GM23338 (cell line): ENCODE results near the gene F13A1. TPM values are rescaled to one million over a fixed set of nuclear protein-coding genes. Genes with fewer than 3 reads are reported as not detected.

ENCODE experiments used
- ATAC-seq: fragments of 200-7000 bp; cut with Tn5 transposase; 3 replicates; pipeline ENCODE4 v1.9.1; 2020
- DNase-seq: peaks from one replicate; pipeline ENCODE4 v3.0.0-alpha.2; 2015; ENCODE audit warnings: low spot score
- H2AFZ ChIP-seq: fragments of 200-600 bp; sonication (generic); 2 replicates; pipeline ENCODE4 v1.8.0; 2016; ENCODE audit warnings: antibody characterized with exemption, mild to moderate bottlenecking, moderate library complexity
- H3F3A ChIP-seq: fragments of 200-600 bp; sonication (generic); replicated peaks from 2 replicates; pipeline ENCODE4 v1.8.0; 2017; ENCODE audit warnings: antibody characterized with exemption, mixed run types, low read depth
- H3K27ac ChIP-seq: fragments of 200-600 bp; sonication (generic); 2 replicates; pipeline ENCODE4 v1.6.1; 2016; ENCODE audit warnings: low read depth
- H3K27me3 ChIP-seq: fragments of 200-600 bp; sonication (generic); 2 replicates; pipeline ENCODE4 v1.8.0; 2016; ENCODE audit warnings: mild to moderate bottlenecking, mixed run types, moderate library complexity; ENCODE audit not compliant: insufficient read depth
- H3K36me3 ChIP-seq: fragments of 200-600 bp; sonication (generic); 2 replicates; pipeline ENCODE4 v1.8.0; 2016; ENCODE audit warnings: mild to moderate bottlenecking; ENCODE audit not compliant: insufficient read depth
- H3K4me1 ChIP-seq: fragments of 200-600 bp; sonication (generic); 2 replicates; pipeline ENCODE4 v1.8.0; 2016; ENCODE audit warnings: mild to moderate bottlenecking, moderate library complexity; ENCODE audit not compliant: insufficient read depth
- H3K4me2 ChIP-seq: fragments of 200-600 bp; sonication (generic); 2 replicates; pipeline ENCODE4 v1.7.1; 2017; ENCODE audit warnings: mixed run types
- H3K4me3 ChIP-seq: fragments of 200-600 bp; sonication (generic); 2 replicates; pipeline ENCODE4 v1.6.1; 2016; ENCODE audit warnings: mixed run types
- H3K79me2 ChIP-seq: fragments of 200-600 bp; sonication (generic); replicated peaks from 2 replicates; pipeline ENCODE4 v1.8.0; 2017; ENCODE audit warnings: mild to moderate bottlenecking; ENCODE audit not compliant: insufficient read depth
- H3K9me2 ChIP-seq: fragments of 200-600 bp; sonication (generic); 2 replicates; pipeline ENCODE4 v1.8.0; 2017; ENCODE audit not compliant: insufficient read depth
- H4K20me1 ChIP-seq: fragments of 200-600 bp; sonication (generic); replicated peaks from 2 replicates; pipeline ENCODE4 v1.8.0; 2017; ENCODE audit warnings: mild to moderate bottlenecking; ENCODE audit not compliant: insufficient read depth
- H3K27ac Mint-ChIP-seq: 2 replicates; pipeline ENCODE4 v1.8.0; 2020; ENCODE audit warnings: inconsistent platforms, mild to moderate bottlenecking, moderate library complexity, mixed read lengths
- H3K27me3 Mint-ChIP-seq: 3 replicates; pipeline ENCODE4 v1.8.0; 2022; ENCODE audit warnings: low read depth, mild to moderate bottlenecking, moderate library complexity, mixed read lengths, inconsistent platforms; ENCODE audit not compliant: insufficient read depth, poor library complexity
- H3K36me3 Mint-ChIP-seq: 3 replicates; pipeline ENCODE4 v1.8.0; 2021; ENCODE audit warnings: low read depth, mild to moderate bottlenecking, inconsistent platforms, moderate library complexity, mixed read lengths
- H3K4me1 Mint-ChIP-seq: 3 replicates; pipeline ENCODE4 v1.8.0; 2020; ENCODE audit warnings: mild to moderate bottlenecking, inconsistent platforms, mixed read lengths
- H3K4me3 Mint-ChIP-seq: 3 replicates; pipeline ENCODE4 v1.8.0; 2021; ENCODE audit warnings: moderate library complexity, mild to moderate bottlenecking, inconsistent platforms, mixed read lengths
- H3K9me3 Mint-ChIP-seq: 3 replicates; pipeline ENCODE4 v1.8.0; 2020; ENCODE audit warnings: moderate library complexity, mild to moderate bottlenecking, inconsistent platforms, mixed read lengths
- CREB1 ChIP-seq: fragments of 250-450 bp; sonication (Bioruptor Pico); IDR thresholded peaks from 2 replicates; pipeline ENCODE4 v1.5.0; 2020; ENCODE audit warnings: low read depth, mild to moderate bottlenecking, moderate library complexity
- EZH2 ChIP-seq: fragments of 200-600 bp; sonication (generic); IDR thresholded peaks from one replicate; pipeline ENCODE4 v1.8.0; 2017; ENCODE audit warnings: antibody characterized with exemption, mild to moderate bottlenecking, low read depth; ENCODE audit not compliant: unreplicated experiment
- EZH2phosphoT487 ChIP-seq: fragments of 200-600 bp; sonication (generic); IDR thresholded peaks from one replicate; pipeline ENCODE4 v1.8.1; 2018; ENCODE audit warnings: antibody characterized with exemption; ENCODE audit not compliant: unreplicated experiment
- JUNB ChIP-seq: IDR thresholded peaks from one replicate; pipeline ENCODE4 v1.6.1; 2016; ENCODE audit warnings: antibody characterized with exemption; ENCODE audit not compliant: unreplicated experiment
- NANOG ChIP-seq: IDR thresholded peaks from 2 replicates; pipeline ENCODE4 v1.6.1; 2016; ENCODE audit warnings: antibody characterized with exemption, borderline replicate concordance
- POLR2AphosphoS5 ChIP-seq: IDR thresholded peaks from 2 replicates; pipeline ENCODE4 v1.6.1; 2016; ENCODE audit warnings: antibody characterized with exemption, low read depth
- STAT1 ChIP-seq: IDR thresholded peaks from one replicate; pipeline ENCODE4 v1.6.1; 2016; ENCODE audit warnings: antibody characterized with exemption; ENCODE audit not compliant: unreplicated experiment
- ZNF114 ChIP-seq: fragments of 250-450 bp; sonication (Bioruptor Pico); IDR thresholded peaks from 2 replicates; pipeline ENCODE4 v1.5.0; 2020; ENCODE audit warnings: mild to moderate bottlenecking, moderate library complexity
- ZNF331 ChIP-seq: fragments of 250-450 bp; sonication (Bioruptor Pico); IDR thresholded peaks from 2 replicates; pipeline ENCODE4 v1.5.0; 2020; ENCODE audit warnings: low read depth, mild to moderate bottlenecking, moderate library complexity
- polyA plus RNA-seq: library from polyadenylated mRNA; unstranded; fragments of >200 nt; fragmentation: Nextera tagmentation; extraction: Ambion mirVana; gene quantifications from 2 replicates; pipeline ENCODE4 v1.2.1, GENCODE V29; 2016
- total RNA-seq: library from RNA; depleted of rRNA; stranded (reverse); fragments of >200 nt; shearing (Covaris generic); gene quantifications from 2 replicates; pipeline ENCODE4 v1.2.3, GENCODE V29; 2014
- TF ChIP-seq, protein P1 (sequence below): IDR thresholded peaks from 2 replicates; pipeline ENCODE4 v1.6.1; 2016; ENCODE audit warnings: antibody characterized with exemption
- TF ChIP-seq, protein P2 (sequence below): IDR thresholded peaks from one replicate; pipeline ENCODE4 v1.6.1; 2018; ENCODE audit warnings: antibody characterized with exemption; ENCODE audit not compliant: unreplicated experiment
- TF ChIP-seq, protein P3 (sequence below), 2 experiments: fragments of 200-600 bp in 1 of 2; sonication (generic) in 1 of 2; conservative IDR thresholded peaks; 2 replicates each; pipeline versions ENCODE4 v1.5.1 to v1.6.1; 2016 to 2017; ENCODE audit warnings: antibody characterized with exemption in 2 of 2, low read depth in 2 of 2, mild to moderate bottlenecking in 2 of 2, moderate library complexity in 1 of 2
- TF ChIP-seq, protein P4 (sequence below): fragments of 250-450 bp; sonication (Bioruptor Pico); IDR thresholded peaks from 2 replicates; pipeline ENCODE4 v1.5.0; 2020; ENCODE audit warnings: mild to moderate bottlenecking, moderate library complexity

F13A1 gene
- total and polyA plus RNA-seq, 2 experiments from 2014 or later: 0.31 to 0.32 TPM

DNA sequence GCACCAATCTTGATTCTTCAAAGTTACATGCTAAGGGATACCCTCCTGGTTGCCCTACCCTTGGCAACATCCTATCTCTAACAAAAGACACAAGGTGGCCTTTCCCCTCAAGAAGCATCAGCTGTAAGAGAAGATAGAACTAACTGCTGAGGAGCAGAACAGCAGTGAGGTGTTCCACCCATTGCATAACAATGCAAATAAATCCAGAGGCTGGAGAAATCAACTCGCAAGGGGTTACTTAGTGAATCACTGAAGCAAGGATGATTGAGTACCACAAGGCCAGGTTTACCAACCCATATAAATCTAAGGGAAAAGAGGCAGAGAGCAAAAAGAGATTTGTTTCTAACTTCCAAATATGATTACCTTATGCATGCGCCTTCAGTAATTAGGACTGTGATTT, 36.7 kb downstream of the F13A1 start:
- no peak overlapping the region for H3K27ac Mint-ChIP-seq
- no peak overlapping the region for H3K4me3 Mint-ChIP-seq
- H3K27me3 Mint-ChIP-seq: peaks cover 1% of the 10 kb centered on the region
- Histone ChIP-seq H3K27ac (no peak overlapping the region), H3K79me2 (no peaks in the 10 kb centered on the region), H3K9me2 (no peaks in the 10 kb centered on the region), H2AFZ (no peak overlapping the region), H3K36me3 (no peaks in the 10 kb centered on the region), H3K4me3 (no peak overlapping the region), H3K27me3 (no peaks in the 10 kb centered on the region), H3F3A (no peaks in the 10 kb centered on the region), H3K4me1 (no peaks in the 10 kb centered on the region), H3K4me2 (no peak overlapping the region), H4K20me1 (no peaks in the 10 kb centered on the region)
- no peaks in the 10 kb centered on the region for H3K9me3 Mint-ChIP-seq
- DNase-seq: no peak
- no peaks in the 10 kb centered on the region for H3K4me1 Mint-ChIP-seq
- TF ChIP-seq JUNB (no peak), NANOG (no peak), STAT1 (no peak), ZNF331 (CRISPR knock-in tag) (no peak), EZH2 (no peak), CREB1 (CRISPR knock-in tag) (no peak), EZH2phosphoT487 (no peak), POLR2AphosphoS5 (no peak), ZNF114 (CRISPR knock-in tag) (no peak)
- TF ChIP-seq, protein P1, sequence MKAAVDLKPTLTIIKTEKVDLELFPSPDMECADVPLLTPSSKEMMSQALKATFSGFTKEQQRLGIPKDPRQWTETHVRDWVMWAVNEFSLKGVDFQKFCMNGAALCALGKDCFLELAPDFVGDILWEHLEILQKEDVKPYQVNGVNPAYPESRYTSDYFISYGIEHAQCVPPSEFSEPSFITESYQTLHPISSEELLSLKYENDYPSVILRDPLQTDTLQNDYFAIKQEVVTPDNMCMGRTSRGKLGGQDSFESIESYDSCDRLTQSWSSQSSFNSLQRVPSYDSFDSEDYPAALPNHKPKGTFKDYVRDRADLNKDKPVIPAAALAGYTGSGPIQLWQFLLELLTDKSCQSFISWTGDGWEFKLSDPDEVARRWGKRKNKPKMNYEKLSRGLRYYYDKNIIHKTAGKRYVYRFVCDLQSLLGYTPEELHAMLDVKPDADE: no peak
- TF ChIP-seq, protein P2, sequence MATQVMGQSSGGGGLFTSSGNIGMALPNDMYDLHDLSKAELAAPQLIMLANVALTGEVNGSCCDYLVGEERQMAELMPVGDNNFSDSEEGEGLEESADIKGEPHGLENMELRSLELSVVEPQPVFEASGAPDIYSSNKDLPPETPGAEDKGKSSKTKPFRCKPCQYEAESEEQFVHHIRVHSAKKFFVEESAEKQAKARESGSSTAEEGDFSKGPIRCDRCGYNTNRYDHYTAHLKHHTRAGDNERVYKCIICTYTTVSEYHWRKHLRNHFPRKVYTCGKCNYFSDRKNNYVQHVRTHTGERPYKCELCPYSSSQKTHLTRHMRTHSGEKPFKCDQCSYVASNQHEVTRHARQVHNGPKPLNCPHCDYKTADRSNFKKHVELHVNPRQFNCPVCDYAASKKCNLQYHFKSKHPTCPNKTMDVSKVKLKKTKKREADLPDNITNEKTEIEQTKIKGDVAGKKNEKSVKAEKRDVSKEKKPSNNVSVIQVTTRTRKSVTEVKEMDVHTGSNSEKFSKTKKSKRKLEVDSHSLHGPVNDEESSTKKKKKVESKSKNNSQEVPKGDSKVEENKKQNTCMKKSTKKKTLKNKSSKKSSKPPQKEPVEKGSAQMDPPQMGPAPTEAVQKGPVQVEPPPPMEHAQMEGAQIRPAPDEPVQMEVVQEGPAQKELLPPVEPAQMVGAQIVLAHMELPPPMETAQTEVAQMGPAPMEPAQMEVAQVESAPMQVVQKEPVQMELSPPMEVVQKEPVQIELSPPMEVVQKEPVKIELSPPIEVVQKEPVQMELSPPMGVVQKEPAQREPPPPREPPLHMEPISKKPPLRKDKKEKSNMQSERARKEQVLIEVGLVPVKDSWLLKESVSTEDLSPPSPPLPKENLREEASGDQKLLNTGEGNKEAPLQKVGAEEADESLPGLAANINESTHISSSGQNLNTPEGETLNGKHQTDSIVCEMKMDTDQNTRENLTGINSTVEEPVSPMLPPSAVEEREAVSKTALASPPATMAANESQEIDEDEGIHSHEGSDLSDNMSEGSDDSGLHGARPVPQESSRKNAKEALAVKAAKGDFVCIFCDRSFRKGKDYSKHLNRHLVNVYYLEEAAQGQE: no peak
- TF ChIP-seq, protein P3, sequence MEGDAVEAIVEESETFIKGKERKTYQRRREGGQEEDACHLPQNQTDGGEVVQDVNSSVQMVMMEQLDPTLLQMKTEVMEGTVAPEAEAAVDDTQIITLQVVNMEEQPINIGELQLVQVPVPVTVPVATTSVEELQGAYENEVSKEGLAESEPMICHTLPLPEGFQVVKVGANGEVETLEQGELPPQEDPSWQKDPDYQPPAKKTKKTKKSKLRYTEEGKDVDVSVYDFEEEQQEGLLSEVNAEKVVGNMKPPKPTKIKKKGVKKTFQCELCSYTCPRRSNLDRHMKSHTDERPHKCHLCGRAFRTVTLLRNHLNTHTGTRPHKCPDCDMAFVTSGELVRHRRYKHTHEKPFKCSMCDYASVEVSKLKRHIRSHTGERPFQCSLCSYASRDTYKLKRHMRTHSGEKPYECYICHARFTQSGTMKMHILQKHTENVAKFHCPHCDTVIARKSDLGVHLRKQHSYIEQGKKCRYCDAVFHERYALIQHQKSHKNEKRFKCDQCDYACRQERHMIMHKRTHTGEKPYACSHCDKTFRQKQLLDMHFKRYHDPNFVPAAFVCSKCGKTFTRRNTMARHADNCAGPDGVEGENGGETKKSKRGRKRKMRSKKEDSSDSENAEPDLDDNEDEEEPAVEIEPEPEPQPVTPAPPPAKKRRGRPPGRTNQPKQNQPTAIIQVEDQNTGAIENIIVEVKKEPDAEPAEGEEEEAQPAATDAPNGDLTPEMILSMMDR (conservative IDR thresholded peaks at IDR 0.05; ENCODE audit: low read depth in 2 of 2): no peak
- TF ChIP-seq, protein P4, sequence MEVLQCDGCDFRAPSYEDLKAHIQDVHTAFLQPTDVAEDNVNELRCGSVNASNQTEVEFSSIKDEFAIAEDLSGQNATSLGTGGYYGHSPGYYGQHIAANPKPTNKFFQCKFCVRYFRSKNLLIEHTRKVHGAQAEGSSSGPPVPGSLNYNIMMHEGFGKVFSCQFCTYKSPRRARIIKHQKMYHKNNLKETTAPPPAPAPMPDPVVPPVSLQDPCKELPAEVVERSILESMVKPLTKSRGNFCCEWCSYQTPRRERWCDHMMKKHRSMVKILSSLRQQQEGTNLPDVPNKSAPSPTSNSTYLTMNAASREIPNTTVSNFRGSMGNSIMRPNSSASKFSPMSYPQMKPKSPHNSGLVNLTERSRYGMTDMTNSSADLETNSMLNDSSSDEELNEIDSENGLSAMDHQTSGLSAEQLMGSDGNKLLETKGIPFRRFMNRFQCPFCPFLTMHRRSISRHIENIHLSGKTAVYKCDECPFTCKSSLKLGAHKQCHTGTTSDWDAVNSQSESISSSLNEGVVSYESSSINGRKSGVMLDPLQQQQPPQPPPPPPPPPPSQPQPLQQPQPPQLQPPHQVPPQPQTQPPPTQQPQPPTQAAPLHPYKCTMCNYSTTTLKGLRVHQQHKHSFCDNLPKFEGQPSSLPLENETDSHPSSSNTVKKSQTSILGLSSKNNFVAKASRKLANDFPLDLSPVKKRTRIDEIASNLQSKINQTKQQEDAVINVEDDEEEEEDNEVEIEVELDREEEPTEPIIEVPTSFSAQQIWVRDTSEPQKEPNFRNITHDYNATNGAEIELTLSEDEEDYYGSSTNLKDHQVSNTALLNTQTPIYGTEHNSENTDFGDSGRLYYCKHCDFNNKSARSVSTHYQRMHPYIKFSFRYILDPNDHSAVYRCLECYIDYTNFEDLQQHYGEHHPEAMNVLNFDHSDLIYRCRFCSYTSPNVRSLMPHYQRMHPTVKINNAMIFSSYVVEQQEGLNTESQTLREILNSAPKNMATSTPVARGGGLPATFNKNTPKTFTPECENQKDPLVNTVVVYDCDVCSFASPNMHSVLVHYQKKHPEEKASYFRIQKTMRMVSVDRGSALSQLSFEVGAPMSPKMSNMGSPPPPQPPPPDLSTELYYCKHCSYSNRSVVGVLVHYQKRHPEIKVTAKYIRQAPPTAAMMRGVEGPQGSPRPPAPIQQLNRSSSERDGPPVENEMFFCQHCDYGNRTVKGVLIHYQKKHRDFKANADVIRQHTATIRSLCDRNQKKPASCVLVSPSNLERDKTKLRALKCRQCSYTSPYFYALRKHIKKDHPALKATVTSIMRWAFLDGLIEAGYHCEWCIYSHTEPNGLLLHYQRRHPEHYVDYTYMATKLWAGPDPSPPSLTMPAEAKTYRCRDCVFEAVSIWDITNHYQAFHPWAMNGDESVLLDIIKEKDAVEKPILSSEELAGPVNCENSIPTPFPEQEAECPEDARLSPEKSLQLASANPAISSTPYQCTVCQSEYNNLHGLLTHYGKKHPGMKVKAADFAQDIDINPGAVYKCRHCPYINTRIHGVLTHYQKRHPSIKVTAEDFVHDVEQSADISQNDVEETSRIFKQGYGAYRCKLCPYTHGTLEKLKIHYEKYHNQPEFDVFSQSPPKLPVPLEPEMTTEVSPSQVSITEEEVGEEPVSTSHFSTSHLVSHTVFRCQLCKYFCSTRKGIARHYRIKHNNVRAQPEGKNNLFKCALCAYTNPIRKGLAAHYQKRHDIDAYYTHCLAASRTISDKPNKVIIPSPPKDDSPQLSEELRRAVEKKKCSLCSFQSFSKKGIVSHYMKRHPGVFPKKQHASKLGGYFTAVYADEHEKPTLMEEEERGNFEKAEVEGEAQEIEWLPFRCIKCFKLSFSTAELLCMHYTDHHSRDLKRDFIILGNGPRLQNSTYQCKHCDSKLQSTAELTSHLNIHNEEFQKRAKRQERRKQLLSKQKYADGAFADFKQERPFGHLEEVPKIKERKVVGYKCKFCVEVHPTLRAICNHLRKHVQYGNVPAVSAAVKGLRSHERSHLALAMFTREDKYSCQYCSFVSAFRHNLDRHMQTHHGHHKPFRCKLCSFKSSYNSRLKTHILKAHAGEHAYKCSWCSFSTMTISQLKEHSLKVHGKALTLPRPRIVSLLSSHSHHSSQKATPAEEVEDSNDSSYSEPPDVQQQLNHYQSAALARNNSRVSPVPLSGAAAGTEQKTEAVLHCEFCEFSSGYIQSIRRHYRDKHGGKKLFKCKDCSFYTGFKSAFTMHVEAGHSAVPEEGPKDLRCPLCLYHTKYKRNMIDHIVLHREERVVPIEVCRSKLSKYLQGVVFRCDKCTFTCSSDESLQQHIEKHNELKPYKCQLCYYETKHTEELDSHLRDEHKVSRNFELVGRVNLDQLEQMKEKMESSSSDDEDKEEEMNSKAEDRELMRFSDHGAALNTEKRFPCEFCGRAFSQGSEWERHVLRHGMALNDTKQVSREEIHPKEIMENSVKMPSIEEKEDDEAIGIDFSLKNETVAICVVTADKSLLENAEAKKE (CRISPR knock-in tag): no peak
- no peak for ATAC-seq
- H3K36me3 Mint-ChIP-seq: no peaks in the 10 kb centered on the region
